H1 (cell line): Measurements from ENCODE around the gene CLDN9. TPM values are rescaled to one million over a fixed set of nuclear protein-coding genes. Genes with fewer than 3 reads are reported as not detected.

ENCODE experiments used
- ASH2L ChIP-seq: fragments of 200-600, 300-600 bp; sonication (generic); IDR thresholded peaks from one replicate; pipeline ENCODE4 v1.7.1; 2017; ENCODE audit warnings: low read length
- HDAC2 ChIP-seq, 2 experiments: fragments of 300-600 bp in 1 of 2; sonication (generic) in 1 of 2; IDR thresholded peaks; 2 replicates each; pipeline ENCODE4 v1.6.1; 2011 to 2012; ENCODE audit warnings: low read depth in 2 of 2, low read length in 2 of 2, mild to moderate bottlenecking in 2 of 2, moderate library complexity in 2 of 2, borderline replicate concordance in 1 of 2, inconsistent platforms in 1 of 2
- KDM5A ChIP-seq: fragments of 200-600 bp; IDR thresholded peaks from 2 replicates; pipeline ENCODE4 v1.7.1; 2012; ENCODE audit warnings: mild to moderate bottlenecking, low read length, inconsistent platforms, mixed read lengths
- MAFK ChIP-seq: IDR thresholded peaks from 2 replicates; pipeline ENCODE4 v1.6.1; 2012; ENCODE audit warnings: low read depth, mild to moderate bottlenecking, improper control_type of control experiment, low read length
- POLR2A ChIP-seq, 2 experiments: IDR thresholded peaks; 1 replicate in 1 of 2; 2 replicates in 1 of 2; pipeline ENCODE4 v1.6.1; 2011; ENCODE audit warnings: low read depth in 2 of 2, low read length in 2 of 2, mild to moderate bottlenecking in 2 of 2; ENCODE audit errors: control extremely low read depth in 1 of 2
- POLR2AphosphoS5 ChIP-seq: IDR thresholded peaks from 2 replicates; pipeline ENCODE4 v1.6.1; 2011; ENCODE audit warnings: low read depth, low read length
- RXRA ChIP-seq: IDR thresholded peaks from 2 replicates; pipeline ENCODE4 v1.6.1; 2011; ENCODE audit warnings: low read depth, mild to moderate bottlenecking, low read length, moderate library complexity; ENCODE audit not compliant: insufficient read depth
- SIX5 ChIP-seq: IDR thresholded peaks from 2 replicates; pipeline ENCODE4 v1.6.1; 2011; ENCODE audit warnings: mild to moderate bottlenecking, low read depth, low read length
- SRF ChIP-seq: IDR thresholded peaks from 2 replicates; pipeline ENCODE4 v1.6.1; 2011; ENCODE audit warnings: mild to moderate bottlenecking, low read depth, low read length, moderate library complexity
- YY1 ChIP-seq: IDR thresholded peaks from 2 replicates; pipeline ENCODE4 v1.6.1; 2011; ENCODE audit warnings: low read depth, mild to moderate bottlenecking, low read length
- polyA plus RNA-seq, 7 experiments: library from polyadenylated mRNA; depleted of rRNA in 3 of 7; stranded (reverse) in 5 of 7; unstranded in 2 of 7; fragments of >200 nt in 5 of 7; fragments of 200-250 nt in 2 of 7; gene quantifications; 1 replicate in 5 of 7; 2 replicates in 1 of 7; 4 replicates in 1 of 7; pipeline versions ENCODE4 v1.2.1 to v1.2.3, GENCODE V29; 2011 to 2013; ENCODE audit warnings: missing spikeins in 2 of 7, mixed read lengths in 2 of 7
- total RNA-seq: library from RNA; stranded (reverse); fragmentation: NEBNext Ultra II Directional; extraction: Animal tissue kit (Norgen Biotek cat#: 25700); gene quantifications from 2 replicates; pipeline ENCODE4 v1.2.1, GENCODE V29; 2021
- TF ChIP-seq, protein P1 (sequence below): fragments of 300-600 bp; sonication (generic); IDR thresholded peaks from 2 replicates; pipeline ENCODE4 v1.7.1; 2012; ENCODE audit warnings: low read length, moderate library complexity, mild to moderate bottlenecking, inconsistent platforms; ENCODE audit not compliant: insufficient replicate concordance

Gene CLDN9
- total and polyA plus RNA-seq, 2 of the 8 experiments (the other 6 are each of a cell fraction or from before 2014, with no cell fraction given) = 0.60 to 0.89 TPM

DNA sequence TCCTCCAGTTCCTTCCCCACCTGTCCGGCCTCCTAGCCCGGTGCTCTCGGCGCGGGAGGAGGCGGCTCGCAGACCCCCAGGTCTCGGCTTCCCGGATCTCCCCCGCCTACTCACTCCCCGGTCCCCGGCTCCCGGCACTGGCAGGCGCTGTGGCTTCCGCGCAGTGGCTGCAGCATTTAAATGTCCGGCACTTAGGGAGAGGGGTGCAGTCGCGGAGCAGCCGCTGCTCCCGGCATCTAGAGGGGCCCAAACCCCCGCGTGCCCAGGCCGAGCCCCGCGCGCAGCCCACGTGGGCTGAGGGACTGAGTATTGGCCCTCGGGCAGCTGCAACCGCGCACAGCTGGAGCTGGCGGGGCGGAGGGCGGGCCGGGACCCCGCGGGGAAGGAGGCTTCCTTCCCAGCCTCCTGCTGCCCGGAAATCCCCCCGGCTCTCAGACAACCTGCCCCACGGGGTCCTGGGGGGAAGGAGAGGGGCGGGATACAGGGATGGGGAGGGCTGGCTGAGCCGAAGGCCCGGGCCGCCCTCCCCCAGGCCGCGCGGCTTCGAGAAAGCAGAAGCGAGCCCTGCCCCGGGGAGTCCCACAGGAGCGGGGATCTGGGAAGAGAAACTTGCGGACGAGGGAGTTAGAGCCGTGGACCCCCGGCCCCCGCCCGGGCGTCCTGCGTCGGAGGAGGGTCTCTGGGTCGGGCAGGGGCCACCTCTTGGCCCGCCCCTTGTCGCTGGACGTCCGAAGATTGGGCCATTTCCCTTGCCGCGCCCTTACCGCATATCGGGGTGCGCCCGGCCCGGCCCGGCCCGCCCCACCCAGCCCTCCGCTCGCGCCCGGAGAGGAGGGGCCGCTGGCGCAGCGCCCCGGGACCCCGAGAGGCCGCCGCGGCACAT is 33.3 kb downstream of the CLDN9 start, which contains the start of gene MMP25 (continued):
- TF ChIP-seq, protein P1, sequence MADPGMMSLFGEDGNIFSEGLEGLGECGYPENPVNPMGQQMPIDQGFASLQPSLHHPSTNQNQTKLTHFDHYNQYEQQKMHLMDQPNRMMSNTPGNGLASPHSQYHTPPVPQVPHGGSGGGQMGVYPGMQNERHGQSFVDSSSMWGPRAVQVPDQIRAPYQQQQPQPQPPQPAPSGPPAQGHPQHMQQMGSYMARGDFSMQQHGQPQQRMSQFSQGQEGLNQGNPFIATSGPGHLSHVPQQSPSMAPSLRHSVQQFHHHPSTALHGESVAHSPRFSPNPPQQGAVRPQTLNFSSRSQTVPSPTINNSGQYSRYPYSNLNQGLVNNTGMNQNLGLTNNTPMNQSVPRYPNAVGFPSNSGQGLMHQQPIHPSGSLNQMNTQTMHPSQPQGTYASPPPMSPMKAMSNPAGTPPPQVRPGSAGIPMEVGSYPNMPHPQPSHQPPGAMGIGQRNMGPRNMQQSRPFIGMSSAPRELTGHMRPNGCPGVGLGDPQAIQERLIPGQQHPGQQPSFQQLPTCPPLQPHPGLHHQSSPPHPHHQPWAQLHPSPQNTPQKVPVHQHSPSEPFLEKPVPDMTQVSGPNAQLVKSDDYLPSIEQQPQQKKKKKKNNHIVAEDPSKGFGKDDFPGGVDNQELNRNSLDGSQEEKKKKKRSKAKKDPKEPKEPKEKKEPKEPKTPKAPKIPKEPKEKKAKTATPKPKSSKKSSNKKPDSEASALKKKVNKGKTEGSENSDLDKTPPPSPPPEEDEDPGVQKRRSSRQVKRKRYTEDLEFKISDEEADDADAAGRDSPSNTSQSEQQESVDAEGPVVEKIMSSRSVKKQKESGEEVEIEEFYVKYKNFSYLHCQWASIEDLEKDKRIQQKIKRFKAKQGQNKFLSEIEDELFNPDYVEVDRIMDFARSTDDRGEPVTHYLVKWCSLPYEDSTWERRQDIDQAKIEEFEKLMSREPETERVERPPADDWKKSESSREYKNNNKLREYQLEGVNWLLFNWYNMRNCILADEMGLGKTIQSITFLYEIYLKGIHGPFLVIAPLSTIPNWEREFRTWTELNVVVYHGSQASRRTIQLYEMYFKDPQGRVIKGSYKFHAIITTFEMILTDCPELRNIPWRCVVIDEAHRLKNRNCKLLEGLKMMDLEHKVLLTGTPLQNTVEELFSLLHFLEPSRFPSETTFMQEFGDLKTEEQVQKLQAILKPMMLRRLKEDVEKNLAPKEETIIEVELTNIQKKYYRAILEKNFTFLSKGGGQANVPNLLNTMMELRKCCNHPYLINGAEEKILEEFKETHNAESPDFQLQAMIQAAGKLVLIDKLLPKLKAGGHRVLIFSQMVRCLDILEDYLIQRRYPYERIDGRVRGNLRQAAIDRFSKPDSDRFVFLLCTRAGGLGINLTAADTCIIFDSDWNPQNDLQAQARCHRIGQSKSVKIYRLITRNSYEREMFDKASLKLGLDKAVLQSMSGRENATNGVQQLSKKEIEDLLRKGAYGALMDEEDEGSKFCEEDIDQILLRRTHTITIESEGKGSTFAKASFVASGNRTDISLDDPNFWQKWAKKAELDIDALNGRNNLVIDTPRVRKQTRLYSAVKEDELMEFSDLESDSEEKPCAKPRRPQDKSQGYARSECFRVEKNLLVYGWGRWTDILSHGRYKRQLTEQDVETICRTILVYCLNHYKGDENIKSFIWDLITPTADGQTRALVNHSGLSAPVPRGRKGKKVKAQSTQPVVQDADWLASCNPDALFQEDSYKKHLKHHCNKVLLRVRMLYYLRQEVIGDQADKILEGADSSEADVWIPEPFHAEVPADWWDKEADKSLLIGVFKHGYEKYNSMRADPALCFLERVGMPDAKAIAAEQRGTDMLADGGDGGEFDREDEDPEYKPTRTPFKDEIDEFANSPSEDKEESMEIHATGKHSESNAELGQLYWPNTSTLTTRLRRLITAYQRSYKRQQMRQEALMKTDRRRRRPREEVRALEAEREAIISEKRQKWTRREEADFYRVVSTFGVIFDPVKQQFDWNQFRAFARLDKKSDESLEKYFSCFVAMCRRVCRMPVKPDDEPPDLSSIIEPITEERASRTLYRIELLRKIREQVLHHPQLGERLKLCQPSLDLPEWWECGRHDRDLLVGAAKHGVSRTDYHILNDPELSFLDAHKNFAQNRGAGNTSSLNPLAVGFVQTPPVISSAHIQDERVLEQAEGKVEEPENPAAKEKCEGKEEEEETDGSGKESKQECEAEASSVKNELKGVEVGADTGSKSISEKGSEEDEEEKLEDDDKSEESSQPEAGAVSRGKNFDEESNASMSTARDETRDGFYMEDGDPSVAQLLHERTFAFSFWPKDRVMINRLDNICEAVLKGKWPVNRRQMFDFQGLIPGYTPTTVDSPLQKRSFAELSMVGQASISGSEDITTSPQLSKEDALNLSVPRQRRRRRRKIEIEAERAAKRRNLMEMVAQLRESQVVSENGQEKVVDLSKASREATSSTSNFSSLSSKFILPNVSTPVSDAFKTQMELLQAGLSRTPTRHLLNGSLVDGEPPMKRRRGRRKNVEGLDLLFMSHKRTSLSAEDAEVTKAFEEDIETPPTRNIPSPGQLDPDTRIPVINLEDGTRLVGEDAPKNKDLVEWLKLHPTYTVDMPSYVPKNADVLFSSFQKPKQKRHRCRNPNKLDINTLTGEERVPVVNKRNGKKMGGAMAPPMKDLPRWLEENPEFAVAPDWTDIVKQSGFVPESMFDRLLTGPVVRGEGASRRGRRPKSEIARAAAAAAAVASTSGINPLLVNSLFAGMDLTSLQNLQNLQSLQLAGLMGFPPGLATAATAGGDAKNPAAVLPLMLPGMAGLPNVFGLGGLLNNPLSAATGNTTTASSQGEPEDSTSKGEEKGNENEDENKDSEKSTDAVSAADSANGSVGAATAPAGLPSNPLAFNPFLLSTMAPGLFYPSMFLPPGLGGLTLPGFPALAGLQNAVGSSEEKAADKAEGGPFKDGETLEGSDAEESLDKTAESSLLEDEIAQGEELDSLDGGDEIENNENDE = no peak
- TF ChIP-seq MAFK (no peak), KDM5A (no peak), ASH2L (peak; percentile 13), POLR2AphosphoS5 (no peak), POLR2A (IDR thresholded peaks at IDR 0.05; ENCODE audit: control extremely low read depth in 1 of 2, low read depth in 2 of 2, low read length in 2 of 2) (no peak), RXRA (no peak), SRF (no peak), HDAC2 (IDR thresholded peaks at IDR 0.05; ENCODE audit: borderline replicate concordance in 1 of 2, low read depth in 2 of 2, low read length in 2 of 2) (no peak), YY1 (no peak), SIX5 (no peak)
